Coronary artery (tissue), 2 donors: ENCODE data around the gene KNDC1.

Experiments used
- DNase-seq: peaks from one replicate; pipeline ENCODE4 v3.0.0-alpha.2; 2017; ENCODE audit warnings: low spot score
- H3K27ac ChIP-seq, 2 donors: fragments of 200-600 bp; sonication (generic); one replicate each; pipeline ENCODE4 v1.5.1; 2016 to 2019
- H3K4me3 ChIP-seq: fragments of 200-600 bp; sonication (generic); 2 replicates; pipeline ENCODE4 v1.5.1; 2016; ENCODE audit warnings: mild to moderate bottlenecking, moderate library complexity
- TF ChIP-seq, protein P1 (sequence below): fragments of 200-600 bp; sonication (generic); IDR thresholded peaks from one replicate; pipeline ENCODE4 v1.5.1; 2019; ENCODE audit warnings: antibody characterized with exemption

Gene KNDC1

DNA sequence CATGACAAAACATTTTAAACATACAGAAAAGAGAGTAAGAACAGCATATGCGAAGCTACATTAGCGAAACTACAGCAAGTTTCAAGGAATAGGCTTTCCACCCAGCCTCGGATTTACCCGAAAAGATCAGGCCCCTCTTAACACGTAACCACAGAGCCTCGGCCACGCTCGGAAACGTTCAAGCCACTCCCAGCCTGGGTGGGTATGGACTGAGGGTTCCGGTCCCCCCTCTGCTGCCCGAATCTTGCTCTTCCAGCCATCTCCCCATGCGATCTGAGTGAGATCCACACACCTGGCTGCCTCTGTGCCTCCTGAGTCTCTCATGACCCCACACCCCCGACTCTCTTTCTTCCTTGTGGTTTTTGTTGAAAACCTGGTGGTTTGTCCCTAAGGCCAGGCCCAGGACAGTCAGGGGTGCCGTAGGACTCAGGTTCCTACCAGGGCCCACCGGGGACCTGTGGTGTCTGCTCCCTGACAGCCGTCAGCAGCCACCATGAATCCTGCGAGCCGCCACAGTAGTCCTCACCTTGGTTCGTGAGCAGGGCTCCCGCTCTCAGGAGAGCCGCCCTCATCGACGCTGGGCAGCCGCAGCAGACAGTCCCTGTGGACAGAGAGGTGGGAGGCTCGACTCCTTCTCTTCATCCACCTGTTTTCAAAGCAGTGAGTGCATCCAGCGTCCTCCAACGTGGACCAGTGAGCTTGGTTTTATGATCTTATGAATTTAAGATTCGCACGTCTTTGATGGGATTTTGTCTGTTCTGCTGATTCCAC, 18.5 kb downstream of the KNDC1 start:
- DNase-seq, result no peak
- TF ChIP-seq, protein P1, sequence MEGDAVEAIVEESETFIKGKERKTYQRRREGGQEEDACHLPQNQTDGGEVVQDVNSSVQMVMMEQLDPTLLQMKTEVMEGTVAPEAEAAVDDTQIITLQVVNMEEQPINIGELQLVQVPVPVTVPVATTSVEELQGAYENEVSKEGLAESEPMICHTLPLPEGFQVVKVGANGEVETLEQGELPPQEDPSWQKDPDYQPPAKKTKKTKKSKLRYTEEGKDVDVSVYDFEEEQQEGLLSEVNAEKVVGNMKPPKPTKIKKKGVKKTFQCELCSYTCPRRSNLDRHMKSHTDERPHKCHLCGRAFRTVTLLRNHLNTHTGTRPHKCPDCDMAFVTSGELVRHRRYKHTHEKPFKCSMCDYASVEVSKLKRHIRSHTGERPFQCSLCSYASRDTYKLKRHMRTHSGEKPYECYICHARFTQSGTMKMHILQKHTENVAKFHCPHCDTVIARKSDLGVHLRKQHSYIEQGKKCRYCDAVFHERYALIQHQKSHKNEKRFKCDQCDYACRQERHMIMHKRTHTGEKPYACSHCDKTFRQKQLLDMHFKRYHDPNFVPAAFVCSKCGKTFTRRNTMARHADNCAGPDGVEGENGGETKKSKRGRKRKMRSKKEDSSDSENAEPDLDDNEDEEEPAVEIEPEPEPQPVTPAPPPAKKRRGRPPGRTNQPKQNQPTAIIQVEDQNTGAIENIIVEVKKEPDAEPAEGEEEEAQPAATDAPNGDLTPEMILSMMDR, result no peak
- no peak overlapping the region for H3K27ac ChIP-seq
- H3K4me3 ChIP-seq, result no peak overlapping the region

DNA sequence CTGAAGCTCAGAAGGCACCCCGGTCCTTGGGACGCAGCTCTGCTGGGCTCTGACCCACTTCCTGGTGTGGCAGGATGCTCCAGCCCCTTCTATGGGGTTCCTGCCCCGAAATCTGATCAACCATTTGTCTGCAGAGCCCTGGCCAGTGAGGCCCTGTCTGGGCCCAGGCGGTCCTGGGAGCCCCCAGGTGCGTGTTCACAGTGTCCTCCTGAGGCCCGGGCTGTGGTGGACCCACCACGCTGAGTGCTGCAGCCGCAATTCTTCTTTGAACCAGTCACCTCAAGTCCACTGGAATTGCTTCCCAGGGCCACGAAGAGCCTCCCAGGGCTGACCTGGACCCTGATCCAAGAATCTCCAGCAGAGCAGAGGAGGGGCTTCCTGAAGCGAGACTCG, 19.1 kb downstream of the KNDC1 start:
- no peak overlapping the region for H3K4me3 ChIP-seq
- no peak overlapping the region for H3K27ac ChIP-seq
- no peak for DNase-seq
- TF ChIP-seq, protein P1, result no peak

DNA sequence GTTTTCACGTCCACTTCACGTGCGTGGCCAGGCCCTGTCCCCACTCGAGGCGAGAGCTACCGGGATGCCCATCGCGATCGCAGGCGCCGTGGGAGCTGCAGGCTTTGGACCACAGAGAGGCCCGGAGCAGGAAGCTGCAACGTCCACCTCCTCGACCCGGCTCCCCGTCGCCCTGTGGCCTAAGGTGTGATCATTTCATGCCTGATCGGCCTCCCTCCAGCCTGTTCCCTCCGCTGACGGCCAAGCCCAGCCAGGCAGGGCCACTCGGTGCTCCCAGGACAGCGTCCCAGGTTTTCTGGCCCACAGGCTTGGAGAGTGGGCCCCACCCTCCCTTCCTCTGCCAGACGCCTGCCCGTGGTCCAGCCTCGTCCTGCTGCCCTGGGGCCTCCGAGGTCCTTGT, 19.6 kb downstream of the KNDC1 start:
- H3K4me3 ChIP-seq, result no peak overlapping the region
- TF ChIP-seq, protein P1, result no peak
- no peak for DNase-seq
- no peak overlapping the region for H3K27ac ChIP-seq

DNA sequence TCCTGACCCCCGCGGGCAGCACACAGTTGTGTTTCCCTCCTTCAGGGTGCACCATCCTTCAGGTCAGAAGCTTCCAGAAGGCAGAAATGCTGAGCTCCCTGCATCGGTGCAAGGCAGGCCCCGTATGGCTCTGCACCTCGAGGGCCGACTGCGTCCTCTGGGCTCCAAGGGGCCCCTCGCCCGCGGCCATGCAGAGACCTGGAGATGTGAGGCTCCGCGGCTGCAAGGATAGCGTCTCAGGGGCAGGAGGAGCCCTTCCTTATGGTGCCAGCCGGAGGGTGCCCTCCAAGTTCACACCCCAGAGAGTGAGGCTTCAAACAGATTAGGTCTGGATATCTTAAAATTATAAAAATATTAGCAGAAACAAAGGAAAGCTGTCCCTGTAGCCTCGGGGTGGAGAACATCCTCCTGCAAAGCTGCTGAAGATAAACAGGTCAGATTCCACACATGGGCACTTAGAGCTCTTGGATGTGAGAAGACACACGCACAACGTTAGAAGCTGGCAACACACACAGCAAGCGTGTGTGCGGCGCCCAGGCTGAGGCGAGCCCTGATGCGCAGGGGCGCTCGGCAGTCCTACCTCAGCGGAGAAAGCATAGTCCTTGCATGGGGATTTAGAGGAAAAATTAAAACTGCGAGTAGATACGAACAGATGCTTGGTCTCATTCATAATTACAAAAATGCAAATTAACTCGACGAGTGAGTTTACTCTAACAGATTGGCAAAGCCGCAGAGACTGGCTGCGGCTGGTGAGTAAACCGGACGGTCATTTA, 20.4 kb downstream of the KNDC1 start:
- TF ChIP-seq, protein P1, result no peak
- Histone ChIP-seq H3K4me3 (no peak overlapping the region), H3K27ac (no peak overlapping the region)
- DNase-seq, result no peak

DNA sequence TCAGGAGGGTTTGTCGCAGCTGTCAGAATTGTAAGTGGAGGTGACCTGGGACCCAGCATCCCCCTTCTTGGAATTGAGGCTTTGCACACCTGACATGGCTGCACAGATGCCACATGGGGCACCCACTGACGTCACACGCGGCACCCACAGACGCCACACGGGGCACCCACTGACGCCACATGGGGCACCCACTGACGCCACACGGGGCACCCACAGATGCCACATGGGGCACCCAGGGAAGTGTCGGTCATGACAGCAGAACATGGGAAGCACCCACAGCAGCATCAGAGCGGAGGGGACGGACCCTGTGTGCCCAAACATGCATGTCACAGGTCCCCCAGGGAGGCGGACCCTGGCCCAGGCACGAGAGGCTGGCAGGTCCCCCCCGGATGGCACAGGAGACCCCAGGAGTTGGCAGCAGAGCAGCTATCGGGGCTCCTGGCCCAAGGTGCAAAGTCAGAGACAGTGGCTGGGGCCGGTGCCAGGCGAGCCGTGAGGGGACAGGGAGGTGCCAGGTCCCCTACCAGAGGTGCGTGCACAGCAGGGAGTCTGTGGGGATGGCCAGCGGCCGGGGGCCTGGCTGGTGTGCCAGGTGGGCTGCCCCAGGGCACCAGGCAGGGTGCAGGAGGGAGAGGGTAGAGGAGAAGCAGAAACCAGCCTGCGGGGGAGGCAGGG, 21.1 kb downstream of the KNDC1 start:
- DNase-seq, result no peak
- Histone ChIP-seq H3K4me3 (no peak overlapping the region), H3K27ac (no peak overlapping the region)
- TF ChIP-seq, protein P1, result no peak

DNA sequence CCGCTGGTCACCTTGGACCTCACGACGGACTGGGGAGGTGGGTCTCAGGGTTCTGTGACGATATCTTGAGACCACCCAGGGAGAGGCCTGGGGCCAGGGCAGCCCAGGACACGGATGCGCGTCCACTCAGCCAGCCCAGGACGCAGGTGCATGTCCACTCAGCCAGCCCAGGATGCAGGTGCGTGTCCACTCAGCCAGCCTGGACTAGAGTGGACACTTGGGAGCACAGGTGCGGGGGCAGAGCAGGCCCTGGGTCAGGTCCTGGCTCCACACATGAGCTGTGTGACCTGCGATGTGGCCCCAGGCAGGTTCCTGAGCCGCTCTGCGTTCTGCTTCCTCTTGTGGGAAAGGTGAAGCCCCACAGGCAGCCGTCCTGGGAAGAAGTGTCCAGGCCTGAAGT, 22.2 kb downstream of the KNDC1 start:
- H3K4me3 ChIP-seq, result no peak overlapping the region
- TF ChIP-seq, protein P1, result no peak
- no peak for DNase-seq

More for the DNA sequence above, 22.2 kb downstream of the KNDC1 start:
- H3K27ac ChIP-seq, result no peak overlapping the region
